Right ventricle myocardium inferior (tissue), 1 donor: Measurements from ENCODE around the gene EXOC6B. TPM values are rescaled to one million over a fixed set of nuclear protein-coding genes. Genes with fewer than 3 reads are reported as not detected.
A peak's percentile ranks its signal among the peaks of the same experiment; 100 is the strongest.

Source experiments
- ATAC-seq: fragments of 200-7000 bp; cut with Tn5 transposase; one replicate; pipeline ENCODE4 v1.9.1; 2020; ENCODE audit warnings: mild to moderate bottlenecking, moderate library complexity
- DNase-seq: peaks from one replicate; pipeline ENCODE4 v3.0.0; 2021; ENCODE audit errors: missing footprints
- intact Hi-C: fragments of 100-400 bp; cut with DNase I; formaldehyde crosslinking; loops from one replicate; pipeline ENCODE4 v1.11.0; 2022
- total RNA-seq: library from RNA; stranded (reverse); fragmentation: NEBNext Ultra II Directional; extraction: Animal tissue kit (Norgen Biotek cat#: 25700); gene quantifications from one replicate; pipeline ENCODE4 v1.2.1, GENCODE V29; 2021
- donor health status: DM: no; HTN: yes; CAD: no; lungs with severe emphysema.

Gene EXOC6B
- total RNA-seq, 1 donor from 2014 or later = 117 TPM

- DNase-seq (no peak), ATAC-seq (no peak)
- intact Hi-C loops = no loop called here
These were observed 113.5 kb downstream of the EXOC6B start for GRCh38 chr2:72712304-72712703.

GRCh38 chr2:72710418-72711152 lies 115.2 kb downstream of the EXOC6B start:
- intact Hi-C loops = no loop called here
- ATAC-seq (no peak), DNase-seq (no peak)

- ATAC-seq = no peak
- DNase-seq = no peak
- intact Hi-C loops = no loop called here
These were observed 117.6 kb downstream of the EXOC6B start for GRCh38 chr2:72708236-72708635.

GRCh38 chr2:72698300-72698699 lies 127.5 kb downstream of the EXOC6B start:
- ATAC-seq = no peak
- no peak for DNase-seq
- intact Hi-C loops = no loop called here

GRCh38 chr2:72696559-72696958 lies 129.3 kb downstream of the EXOC6B start:
- intact Hi-C loops = no loop called here
- ATAC-seq (no peak), DNase-seq (no peak)

- DNase-seq (no peak), ATAC-seq (peak; percentile 47)
- intact Hi-C loops = no loop called here
These were observed 130.2 kb downstream of the EXOC6B start for GRCh38 chr2:72695676-72696075.

GRCh38 chr2:72694715-72695496 lies 130.9 kb downstream of the EXOC6B start:
- ATAC-seq = peak; percentile 88
- peak; percentile 65 for DNase-seq
- intact Hi-C loops = no loop called here

GRCh38 chr2:72689579-72690195 lies 136.1 kb downstream of the EXOC6B start:
- intact Hi-C loops = no loop called here
- DNase-seq (no peak), ATAC-seq (peak; percentile 28)

- ATAC-seq (no peak), DNase-seq (no peak)
- intact Hi-C loops = no loop called here
These were observed 140.1 kb downstream of the EXOC6B start for GRCh38 chr2:72685638-72686213.

- intact Hi-C loops = no loop called here
- DNase-seq = no peak
- ATAC-seq = no peak
These were observed 143.8 kb downstream of the EXOC6B start for GRCh38 chr2:72682061-72682460.

GRCh38 chr2:72681016-72681995 lies 144.5 kb downstream of the EXOC6B start:
- ATAC-seq = peak; percentile 28
- intact Hi-C loops = no loop called here
- DNase-seq = no peak

- DNase-seq = no peak
- ATAC-seq = no peak
- intact Hi-C loops = no loop called here
These were observed 147.8 kb downstream of the EXOC6B start for GRCh38 chr2:72678024-72678423.

GRCh38 chr2:72676341-72677025 lies 149.3 kb downstream of the EXOC6B start:
- ATAC-seq = no peak
- no peak for DNase-seq
- intact Hi-C loops = no loop called here

GRCh38 chr2:72674982-72675915 lies 150.6 kb downstream of the EXOC6B start:
- ATAC-seq (peak; percentile 64), DNase-seq (no peak)
- intact Hi-C loops = no loop called here

- DNase-seq (no peak), ATAC-seq (no peak)
- intact Hi-C loops = no loop called here
These were observed 152.6 kb downstream of the EXOC6B start for GRCh38 chr2:72673279-72673678.

- ATAC-seq (no peak), DNase-seq (no peak)
- intact Hi-C loops = no loop called here
These were observed 156.7 kb downstream of the EXOC6B start for GRCh38 chr2:72669121-72669520.

- DNase-seq = no peak
- ATAC-seq = no peak
- intact Hi-C loops = no loop called here
These were observed 157.2 kb downstream of the EXOC6B start for GRCh38 chr2:72668647-72669046.
